GM10248 (cell line): ENCODE measurements around the gene SLC1A1.

ENCODE experiments used
- CTCF ChIA-PET: fragments of 300-600 bp; sonication (Branson Sonifier 250); formaldehyde crosslinking; extraction: SDS; loops from one replicate; lab custom pipeline; 2021; ENCODE audit warnings: antibody characterized with exemption; lab: Yijun Ruan, JAX
- POLR2A ChIA-PET: fragments of 350-650 bp; sonication (Branson Sonifier 250); formaldehyde crosslinking; extraction: SDS; loops from one replicate; lab custom pipeline; 2020; ENCODE audit warnings: antibody characterized with exemption; lab: Yijun Ruan, JAX
- DNase-seq: peaks from one replicate; pipeline ENCODE4 v3.0.0; 2012; ENCODE audit errors: extremely low spot score
- TF ChIP-seq, protein P1 (sequence below): IDR thresholded peaks from 2 replicates; pipeline ENCODE4 v1.5.1; 2012; ENCODE audit warnings: mild to moderate bottlenecking, low read depth; ENCODE audit errors: extremely low read depth, missing control alignments, control extremely low read depth

Gene SLC1A1

DNA sequence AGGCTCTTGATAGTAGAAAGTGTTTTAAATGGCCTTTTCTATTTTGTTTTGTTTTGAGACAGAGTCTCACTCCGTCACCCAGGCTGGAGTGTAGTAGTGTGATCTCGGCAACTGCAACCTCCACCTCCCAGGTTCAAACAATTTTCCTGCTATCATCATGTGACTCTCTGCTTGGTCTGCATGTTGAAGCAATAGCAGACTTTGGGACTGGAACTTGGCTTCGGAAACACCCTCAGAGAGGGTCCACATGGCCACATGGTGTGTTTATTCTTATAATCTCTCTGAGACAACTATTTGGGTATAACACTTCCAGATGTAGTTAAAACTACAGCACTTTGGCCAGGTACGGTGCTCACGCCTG lies 10.9 kb downstream of the SLC1A1 start:
- ChIA-PET CTCF (interaction anchor here (1.5 to 1.9 kb wide), 2 partner anchors 10 to 15 kb away, joined by 4 to 7 read pairs; no protein-coding TSS in a partner anchor), POLR2A (no interaction called here)
- no peak for DNase-seq
- TF ChIP-seq, protein P1, sequence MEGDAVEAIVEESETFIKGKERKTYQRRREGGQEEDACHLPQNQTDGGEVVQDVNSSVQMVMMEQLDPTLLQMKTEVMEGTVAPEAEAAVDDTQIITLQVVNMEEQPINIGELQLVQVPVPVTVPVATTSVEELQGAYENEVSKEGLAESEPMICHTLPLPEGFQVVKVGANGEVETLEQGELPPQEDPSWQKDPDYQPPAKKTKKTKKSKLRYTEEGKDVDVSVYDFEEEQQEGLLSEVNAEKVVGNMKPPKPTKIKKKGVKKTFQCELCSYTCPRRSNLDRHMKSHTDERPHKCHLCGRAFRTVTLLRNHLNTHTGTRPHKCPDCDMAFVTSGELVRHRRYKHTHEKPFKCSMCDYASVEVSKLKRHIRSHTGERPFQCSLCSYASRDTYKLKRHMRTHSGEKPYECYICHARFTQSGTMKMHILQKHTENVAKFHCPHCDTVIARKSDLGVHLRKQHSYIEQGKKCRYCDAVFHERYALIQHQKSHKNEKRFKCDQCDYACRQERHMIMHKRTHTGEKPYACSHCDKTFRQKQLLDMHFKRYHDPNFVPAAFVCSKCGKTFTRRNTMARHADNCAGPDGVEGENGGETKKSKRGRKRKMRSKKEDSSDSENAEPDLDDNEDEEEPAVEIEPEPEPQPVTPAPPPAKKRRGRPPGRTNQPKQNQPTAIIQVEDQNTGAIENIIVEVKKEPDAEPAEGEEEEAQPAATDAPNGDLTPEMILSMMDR, result no peak

DNA sequence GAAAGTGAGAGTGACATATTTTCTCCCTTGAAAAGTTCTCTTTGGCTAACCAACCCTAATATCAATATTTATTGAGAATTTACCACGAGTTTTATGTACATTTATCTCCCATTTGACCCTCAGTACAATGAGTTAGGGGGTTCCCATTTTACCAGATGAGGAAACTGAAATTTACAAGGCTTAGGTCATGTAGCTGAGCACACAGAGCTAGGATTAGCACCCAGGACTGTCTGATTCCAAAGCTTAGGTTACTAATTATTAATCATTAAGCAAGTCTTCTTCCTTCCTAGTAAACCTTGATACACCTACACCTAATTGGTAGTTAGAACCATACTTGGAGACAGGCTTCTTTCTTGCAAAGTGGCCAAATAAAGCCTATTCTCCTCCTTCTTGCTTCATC lies 12.2 kb downstream of the SLC1A1 start:
- no peak for DNase-seq
- ChIA-PET CTCF (interaction anchor here (0.8 to 2.1 kb wide), 4 partner anchors 8 to 29 kb away, joined by 3 to 7 read pairs (median 4); no protein-coding TSS in a partner anchor), POLR2A (interaction anchor here (1.2 kb wide), 1 partner anchor 11 kb away, joined by 3 read pairs; no protein-coding TSS in a partner anchor)
- TF ChIP-seq, protein P1, result no peak

DNA sequence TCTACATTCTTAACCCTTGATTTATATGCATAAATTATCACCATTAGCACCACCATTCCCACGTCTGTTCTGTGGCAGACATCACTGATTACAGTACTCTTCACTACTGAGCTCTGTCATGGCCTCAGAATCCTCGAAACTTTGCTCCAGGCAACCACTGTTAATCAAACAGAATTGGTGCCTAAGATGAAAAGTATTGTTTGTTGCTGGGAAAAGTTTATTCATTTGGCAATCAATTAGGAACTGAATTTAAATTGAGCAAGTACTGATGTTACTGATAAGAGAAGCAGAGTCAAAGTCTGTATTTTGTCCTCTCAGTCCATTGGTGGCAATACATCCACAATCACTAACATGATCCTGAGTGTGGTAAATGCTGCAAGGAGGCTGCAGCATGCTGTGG lies 12.8 kb downstream of the SLC1A1 start:
- DNase-seq, result no peak
- CTCF ChIA-PET, result interaction anchor here (0.8 to 2.1 kb wide), 4 partner anchors 8 to 30 kb away, joined by 3 to 7 read pairs (median 4); no protein-coding TSS in a partner anchor
- TF ChIP-seq, protein P1, result no peak
- POLR2A ChIA-PET, result interaction anchor here (1.2 kb wide), 1 partner anchor 11 kb away, joined by 3 read pairs; no protein-coding TSS in a partner anchor

DNA sequence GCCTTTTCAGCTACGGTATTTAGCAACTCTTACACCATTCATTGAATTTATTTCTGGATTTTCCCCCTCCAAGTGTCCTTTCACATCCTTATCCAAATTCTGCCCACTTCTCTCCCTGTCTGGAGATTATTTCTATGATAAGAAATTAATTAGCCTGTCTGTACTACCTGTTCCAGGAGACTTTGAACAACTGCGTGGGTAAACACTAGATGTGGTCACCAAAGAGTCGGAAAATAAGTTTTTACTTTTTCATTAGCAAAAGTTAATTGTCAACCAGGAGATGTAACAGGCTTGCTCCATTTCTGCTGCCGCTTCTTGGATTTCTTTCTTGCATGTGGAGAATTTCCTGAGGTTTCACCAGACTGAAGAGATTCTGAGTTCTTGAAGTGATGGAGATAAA lies 14.0 kb downstream of the SLC1A1 start:
- TF ChIP-seq, protein P1, result no peak
- no peak for DNase-seq
- CTCF ChIA-PET, result interaction anchor here (1.5 kb wide), 1 partner anchor 11 kb away, joined by 6 read pairs; no protein-coding TSS in a partner anchor
- POLR2A ChIA-PET, result no interaction called here

DNA sequence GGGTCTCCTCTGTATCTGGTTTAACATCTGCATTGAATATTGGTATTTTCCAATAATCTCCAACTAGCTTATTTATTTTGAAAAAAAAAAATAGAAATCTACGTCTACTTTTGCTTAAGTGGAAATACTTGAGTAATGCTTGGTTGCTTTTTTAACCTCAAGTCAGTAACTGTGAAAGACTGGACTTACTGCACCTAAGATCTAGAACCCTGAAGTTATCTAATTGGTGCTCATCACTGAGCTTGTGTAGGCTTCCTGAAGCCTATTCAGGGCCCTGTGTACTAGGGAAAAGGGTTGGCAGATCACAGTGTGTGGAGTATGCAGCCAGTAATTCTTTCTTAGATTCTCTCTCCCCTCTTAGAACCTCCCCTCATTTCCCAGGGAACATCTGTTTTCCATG lies 16.2 kb downstream of the SLC1A1 start:
- ChIA-PET CTCF (interaction anchor here (0.7 to 0.9 kb wide), 2 partner anchors 12 to 43 kb away, joined by 3 read pairs; no protein-coding TSS in a partner anchor), POLR2A (no interaction called here)
- no peak for DNase-seq
- TF ChIP-seq, protein P1, result no peak

DNA sequence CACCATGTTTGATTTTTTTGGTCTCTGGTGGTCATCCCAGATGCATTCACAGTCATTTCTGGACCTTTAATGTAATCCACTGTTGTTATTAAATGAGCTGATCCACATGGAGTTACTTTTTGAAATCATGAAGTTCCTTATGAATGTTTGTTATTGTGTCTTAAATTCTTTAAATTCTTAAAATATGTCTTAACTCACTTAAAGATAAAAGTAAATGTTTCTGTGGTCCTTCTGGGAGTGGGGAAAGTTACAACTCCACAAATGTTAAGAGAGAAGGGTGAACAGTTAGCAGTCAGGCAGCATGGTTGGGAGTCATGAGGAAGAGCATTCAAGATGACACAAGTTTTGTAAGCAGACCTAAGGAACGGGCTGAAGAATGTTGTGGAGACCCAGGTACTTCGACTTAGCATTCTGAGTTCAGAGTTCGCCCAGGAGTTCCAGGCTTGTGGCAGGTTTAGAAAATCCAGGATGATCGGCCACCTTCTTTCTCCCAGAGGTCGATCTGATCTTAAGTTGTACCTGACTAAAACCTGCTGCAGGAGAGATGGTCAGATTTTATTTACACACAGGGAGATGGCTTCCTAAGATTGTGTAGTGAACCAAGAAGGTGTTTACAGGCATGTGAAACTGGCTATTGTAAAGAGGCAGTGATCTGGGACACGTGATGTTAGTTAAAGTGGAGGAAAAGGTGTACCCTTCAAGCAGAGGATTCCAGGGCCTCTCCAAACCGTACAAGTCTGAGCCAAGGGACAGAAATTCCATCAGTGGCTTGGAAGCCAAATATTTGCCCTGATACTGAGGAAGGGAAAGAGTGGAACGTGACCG lies 17.2 kb downstream of the SLC1A1 start:
- POLR2A ChIA-PET, result no interaction called here
- CTCF ChIA-PET, result interaction anchor here (0.9 kb wide), 1 partner anchor 11 kb away, joined by 3 read pairs; no protein-coding TSS in a partner anchor
- DNase-seq, result no peak
- TF ChIP-seq, protein P1, result no peak
